Amniotic epithelial cell (primary cell): Measurements from ENCODE around the gene NRIP2.

Source experiments
- DNase-seq: peaks from one replicate; pipeline ENCODE4 v3.0.0-alpha.2; 2010; ENCODE audit warnings: low read depth

Gene NRIP2

DNA sequence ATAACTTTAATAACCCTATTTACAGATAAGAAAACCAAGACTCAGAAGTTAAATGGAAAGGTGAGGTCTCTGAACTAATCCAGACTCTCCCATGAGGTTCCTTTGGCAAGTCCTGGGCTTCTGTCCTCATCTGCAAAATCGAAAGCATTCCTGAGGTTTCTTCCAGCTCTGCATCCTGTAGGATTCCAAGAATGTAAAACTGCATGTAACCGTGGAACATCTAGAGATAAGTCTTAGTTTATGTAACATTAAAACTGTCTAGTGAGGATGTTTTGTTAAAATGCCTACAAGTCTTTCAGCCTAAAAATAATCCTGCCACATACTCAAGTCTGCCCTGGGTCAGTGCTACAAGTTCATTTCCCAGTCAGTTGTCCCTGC is 29.7 kb downstream of the NRIP2 start:
- DNase-seq, result peak; percentile 83

DNA sequence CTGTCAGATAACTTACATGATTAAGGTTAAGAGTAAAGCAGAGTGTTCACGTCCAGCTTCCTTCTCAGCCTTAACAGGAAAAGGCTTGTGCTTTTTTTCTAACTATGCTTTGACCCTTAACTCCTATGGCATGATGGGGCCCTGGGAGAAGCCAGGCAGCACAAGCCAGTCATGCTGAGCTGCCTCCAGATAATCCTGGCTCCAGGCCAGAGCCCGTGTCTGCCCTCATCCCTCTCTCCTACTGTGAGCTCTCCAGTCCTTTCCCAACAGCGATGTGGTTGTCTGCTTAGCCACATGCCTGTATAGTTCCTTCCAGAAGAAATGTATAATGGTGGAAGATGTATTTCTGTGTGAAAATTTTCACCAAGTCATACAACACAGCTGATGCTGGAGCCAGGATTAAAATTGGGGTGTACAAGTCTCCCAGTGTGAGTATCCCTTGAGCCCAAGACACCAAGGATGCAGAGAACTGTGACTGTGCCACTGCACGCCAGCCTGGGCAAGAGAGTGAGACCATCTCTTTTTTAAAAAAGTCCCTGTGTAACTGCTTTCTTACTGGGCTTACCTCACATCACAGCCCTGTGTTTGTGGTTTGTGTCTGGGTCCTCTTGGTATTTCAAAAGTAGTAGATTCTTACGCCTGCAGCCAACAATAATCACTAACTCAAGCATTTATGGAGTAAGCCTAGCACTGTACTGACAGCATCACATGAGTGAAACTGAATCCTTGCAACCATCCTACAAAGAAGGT is 30.3 kb downstream of the NRIP2 start:
- peak; percentile 93 for DNase-seq

DNA sequence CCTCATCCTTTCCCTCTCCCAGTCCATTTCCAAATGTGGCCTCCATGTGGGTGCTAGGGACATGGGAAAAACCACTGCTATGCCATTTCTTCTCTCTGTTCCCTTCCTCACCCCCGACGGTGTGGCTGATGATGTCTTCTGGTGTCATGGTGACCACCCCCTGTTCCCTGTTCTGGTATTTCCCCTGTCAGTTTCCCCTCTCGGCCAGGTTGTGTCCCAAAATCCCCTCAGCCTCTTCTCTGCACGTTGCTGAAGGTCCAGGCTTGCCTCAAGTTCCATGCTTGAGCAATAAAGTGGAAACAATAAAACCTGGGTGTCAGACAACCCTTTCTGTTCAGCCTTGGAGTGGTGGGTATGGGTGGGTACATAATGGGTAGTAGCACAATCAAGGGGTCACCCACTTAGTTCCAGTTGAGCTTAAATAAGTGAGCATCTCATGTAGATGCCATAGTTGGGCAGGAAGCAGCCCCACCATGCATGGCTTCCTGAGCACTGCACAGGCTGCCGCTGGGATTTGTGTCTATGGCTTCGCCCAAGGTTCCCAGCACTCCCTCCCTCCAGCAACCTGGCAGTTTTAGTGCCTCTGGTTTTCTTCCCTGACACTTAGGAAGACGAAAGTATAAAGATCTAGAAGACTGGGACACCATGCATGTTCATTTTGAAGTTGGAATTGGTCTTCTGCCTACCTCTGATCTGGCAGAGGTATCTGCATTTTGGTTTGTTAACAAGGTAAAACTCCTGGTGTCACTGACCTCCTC is 31.0 kb downstream of the NRIP2 start:
- DNase-seq, result no peak

DNA sequence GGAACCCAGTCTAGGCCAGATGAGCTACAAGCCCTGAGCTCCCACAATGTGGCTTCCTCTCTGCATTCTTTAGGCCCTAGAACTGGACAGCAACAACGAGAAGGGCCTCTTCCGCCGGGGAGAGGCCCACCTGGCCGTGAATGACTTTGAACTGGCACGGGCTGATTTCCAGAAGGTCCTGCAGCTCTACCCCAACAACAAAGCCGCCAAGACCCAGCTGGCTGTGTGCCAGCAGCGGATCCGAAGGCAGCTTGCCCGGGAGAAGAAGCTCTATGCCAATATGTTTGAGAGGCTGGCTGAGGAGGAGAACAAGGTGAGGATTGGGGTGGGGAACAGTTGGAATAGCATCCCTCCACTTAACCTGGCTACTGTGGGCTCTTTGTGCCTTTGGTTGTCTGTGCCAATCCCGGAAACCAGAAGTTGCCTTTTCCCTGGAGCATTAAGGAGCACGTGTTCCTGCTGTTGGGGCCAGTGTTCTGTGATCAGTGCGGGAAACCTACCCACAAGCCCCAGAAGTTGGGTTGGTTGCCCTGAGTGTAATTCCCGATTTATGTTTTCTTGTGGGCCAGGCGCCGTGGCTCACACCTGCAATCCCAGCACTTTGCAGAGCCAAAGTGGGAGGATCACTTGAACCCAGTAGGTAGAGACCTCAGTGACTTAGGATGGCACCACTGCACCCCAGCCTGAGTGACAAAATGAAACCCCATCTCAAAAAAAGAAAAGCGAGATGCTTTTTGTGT is 33.6 kb downstream of the NRIP2 start:
- no peak for DNase-seq

DNA sequence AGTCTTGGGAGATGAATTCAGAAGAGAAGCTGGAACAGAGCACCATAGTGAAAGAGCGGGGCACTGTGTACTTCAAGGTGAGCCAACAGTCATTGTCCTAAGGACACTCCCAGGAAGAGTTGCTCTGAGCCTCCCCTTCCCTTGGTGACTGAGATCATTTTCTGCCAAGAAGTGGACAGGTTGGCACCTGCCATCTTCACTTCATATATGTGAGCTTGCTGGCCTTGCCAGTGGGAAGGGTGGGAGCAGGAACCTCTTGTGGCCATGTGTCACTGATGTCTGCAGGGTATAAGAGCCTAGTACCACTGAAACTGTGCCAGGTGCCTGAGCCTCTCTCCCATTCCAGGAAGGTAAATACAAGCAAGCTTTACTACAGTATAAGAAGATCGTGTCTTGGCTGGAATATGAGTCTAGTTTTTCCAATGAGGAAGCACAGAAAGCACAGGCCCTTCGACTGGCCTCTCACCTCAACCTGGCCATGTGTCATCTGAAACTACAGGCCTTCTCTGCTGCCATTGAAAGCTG is 34.7 kb downstream of the NRIP2 start:
- no peak for DNase-seq

DNA sequence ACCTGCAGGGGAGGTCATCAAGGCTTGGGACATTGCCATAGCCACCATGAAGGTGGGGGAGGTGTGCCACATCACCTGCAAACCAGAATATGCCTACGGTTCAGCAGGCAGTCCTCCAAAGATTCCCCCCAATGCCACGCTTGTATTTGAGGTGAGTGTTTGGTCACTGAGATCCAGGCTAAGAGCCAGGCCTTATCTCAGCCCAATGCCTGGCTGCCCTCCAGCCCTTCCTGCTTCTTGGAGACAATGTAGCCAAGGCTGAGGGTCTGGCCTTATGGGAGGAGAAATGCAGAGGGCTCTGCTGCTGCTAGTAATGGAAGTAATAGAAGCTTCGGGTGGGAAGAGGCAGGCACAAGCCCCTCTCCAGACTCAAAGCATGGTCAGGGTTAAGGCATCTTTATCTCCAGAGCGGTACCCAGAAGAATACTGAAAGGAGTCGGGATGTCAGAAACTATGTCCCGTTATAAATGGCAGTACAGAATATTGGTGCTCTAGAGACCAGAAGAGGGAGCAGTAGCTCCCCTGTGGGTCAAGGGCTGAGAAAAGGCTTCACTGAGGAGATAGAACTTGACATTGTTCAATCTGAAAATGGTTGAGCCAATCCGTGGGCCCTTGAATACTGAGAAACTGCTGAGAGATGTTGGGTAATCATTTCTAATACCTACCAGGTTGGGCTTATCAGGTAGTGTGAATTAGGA is 37.0 kb downstream of the NRIP2 start:
- peak; percentile 27 for DNase-seq

DNA sequence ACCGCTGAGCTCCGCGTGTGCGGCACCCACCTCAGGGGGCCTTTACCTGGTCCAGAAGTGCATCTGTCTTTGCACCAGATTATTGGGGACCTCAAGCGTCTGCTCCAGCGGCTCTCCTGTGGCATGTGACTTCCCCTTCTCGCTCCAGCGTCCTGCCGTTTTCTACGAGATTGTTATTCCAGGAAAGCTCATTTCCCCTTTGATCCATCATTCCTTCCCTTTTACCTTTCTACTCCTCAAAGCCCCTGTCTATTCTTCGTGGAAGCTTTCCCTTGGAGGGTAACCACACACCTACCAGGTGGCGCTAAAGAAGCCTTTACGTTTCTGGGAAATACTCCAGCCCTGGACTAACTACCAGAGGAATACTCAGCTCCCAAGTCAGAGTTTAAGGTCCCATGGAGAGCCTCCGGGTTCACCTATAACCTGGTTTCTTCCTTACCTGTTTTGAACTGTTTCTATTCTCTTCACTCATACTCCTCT is 38.6 kb downstream of the NRIP2 start:
- DNase-seq, result no peak

DNA sequence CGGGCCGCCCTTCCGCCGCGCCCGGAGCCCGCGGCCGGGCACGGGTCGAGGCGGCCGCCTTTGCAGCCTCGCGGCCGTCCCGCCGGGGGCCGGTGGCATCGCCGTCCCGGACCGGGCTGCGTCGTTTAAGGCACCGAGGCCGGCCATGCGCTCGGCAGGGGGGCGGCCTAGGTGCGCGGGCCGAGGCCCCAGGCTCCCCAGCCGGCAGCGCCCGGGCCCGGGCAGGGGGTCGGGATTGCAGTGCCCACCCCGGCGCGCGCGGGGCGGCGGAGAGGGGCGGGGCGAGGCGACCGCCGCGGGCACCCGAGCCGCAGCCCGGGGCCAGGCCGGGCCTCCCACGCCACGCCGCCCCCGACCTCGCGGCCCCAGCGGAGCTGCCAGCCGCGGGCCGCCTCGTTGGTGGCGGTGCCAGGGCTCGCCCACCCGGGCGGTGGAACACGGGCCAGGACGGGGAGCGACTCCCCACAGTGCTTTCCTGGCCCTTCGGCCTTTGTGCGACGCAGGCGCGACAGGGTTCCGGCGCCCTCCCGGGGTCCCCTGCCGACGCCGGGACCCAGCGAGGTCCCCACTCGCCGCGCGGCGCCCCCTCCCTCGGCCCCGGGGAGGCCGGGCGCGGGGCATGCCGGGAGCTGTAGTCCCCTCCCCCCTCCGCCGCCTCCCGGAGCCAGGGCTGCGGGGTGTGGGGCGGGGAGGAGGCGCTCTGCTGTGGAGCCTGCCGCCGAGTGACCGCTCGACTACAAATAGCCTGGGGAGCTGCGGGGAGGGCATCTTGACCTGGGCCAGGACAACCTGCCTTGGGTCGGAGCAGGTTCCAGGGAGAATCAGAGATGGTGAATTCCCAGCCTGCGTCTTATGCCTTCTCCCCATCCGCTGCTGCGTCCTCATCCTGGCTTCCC is 39.3 kb downstream of the NRIP2 start:
- DNase-seq, result peak; percentile 32

DNA sequence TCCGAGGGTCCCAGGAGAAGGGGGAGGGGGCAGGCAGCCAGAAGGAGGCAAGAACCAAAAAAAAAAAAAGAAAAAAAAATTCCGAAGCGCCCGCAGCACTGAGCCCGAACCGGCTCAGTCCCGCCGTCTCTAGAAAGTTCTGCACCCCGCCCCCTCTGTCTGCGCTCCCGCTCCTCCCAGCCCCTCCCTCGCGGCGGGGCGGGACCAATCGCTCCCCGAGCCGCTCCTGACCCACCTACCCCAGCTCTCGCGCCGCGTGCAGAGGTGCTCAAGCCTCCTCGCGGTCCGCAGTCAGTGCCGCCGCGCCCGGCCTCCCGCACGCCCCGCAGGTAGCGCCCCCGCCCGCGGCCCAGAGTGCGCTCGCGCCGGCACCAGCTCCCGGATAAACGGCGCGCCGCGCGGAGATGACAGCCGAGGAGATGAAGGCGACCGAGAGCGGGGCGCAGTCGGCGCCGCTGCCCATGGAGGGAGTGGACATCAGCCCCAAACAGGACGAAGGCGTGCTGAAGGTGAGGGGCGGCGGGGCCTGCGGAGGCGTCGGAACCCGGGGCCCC is 40.0 kb downstream of the NRIP2 start, which contains the start of gene FKBP4:
FKBP4 (plus strand) TSS at position 235 of the 554 bp plus-strand sequence; CDS start at position 405, 170 bp downstream.
- peak; percentile 76 for DNase-seq

DNA sequence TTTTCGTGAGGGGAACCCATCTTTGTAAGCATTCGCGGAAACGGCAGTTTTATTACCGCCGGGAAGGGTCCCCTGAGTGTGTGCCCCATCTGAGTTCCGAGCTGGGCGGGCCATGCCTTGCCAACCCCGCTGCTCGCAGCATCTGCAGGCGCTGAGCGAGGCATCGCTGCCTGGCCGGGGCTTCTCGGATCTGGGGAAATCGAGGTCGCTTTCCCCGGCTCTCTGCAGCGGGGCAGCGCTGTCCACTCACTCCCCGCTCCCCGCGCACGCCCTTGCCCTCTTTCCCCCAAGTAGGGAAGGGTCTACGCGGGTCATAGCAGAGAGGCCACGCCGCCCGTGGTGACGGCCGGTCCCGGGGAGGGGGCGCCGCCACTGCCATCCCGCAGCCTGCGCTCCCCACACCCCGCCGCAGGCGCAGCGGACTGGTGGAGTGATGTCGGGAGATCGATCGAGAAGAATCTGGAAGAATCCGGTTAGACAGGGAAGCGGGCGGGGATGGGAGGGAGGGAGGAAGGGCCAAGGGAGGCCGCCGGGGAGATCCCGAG is 40.6 kb downstream of the NRIP2 start:
- no peak for DNase-seq

DNA sequence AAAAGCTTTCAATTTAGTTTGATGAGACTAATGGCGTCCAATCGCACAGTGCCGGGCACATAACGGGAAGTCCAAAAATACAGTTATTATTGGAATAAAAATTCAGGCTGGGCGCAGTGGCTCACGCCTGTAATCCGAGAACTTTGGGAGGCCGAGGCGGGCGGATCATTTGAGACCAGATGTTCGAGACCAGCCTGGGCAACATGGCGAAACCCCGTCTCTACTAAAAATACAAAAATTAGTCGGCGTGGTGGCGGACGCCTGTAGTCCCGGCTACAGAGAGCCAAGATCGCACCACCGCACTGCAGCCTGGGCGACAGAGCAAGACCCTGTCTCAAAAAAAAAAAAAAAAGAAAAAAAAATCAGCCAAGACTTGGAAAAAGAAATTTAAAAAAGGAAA is 41.3 kb downstream of the NRIP2 start:
- no peak for DNase-seq

DNA sequence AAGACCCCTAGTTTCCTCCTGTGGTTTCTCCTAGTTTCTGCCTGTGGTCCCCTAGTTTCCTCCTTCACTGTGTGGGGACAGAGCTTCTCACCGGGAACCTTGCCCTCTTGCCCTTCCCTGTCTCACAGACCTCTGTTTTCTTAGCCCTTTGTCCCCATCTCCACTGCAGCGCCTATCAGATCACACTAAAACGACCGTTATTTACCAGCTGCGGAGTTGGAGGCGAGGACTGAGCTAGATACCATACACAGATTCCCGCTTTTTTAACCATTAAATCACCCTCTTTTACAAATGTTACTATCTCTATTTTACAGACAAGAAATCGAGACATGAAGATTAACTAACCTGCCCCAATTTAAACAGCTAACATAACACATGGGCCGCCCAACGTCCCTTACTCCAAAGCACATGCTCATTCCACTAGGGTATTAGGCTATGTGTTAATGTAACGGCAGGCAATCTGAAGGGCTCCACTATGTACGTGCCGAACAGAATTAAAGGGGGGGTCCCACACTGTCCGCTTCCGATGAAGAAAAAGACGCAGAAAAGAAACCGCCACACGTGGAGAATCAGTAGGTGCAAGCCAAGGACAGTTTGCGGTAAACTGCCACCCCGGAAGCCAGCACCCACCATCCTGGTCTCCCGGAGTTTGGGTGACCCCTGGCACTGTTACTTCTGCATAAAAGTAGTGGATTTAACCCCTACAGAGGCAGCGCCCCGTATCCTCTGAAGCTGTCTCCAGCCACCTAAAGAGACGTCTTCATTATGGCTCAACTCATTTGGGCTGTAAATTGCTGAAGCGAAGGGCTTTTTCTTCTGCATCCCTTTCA is 41.9 kb downstream of the NRIP2 start:
- no peak for DNase-seq

DNA sequence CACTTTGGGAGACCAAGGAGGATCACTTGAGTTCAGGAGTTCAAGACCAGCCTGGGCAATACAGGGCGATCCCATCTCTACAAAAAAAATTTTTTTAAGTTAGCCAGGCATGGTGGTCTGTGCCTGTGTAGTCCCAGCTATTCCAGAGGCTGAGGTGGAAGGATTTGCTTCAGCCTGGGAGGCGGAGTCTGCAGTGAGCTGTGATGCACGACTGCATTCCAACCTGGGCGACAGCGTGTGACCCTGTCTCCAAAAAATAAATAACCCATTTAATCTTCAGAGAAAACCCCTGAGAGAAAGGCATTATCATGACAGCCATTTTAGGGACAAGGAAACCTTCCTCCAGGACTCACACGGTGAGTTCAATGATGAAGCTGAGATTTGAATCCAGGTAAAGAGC is 43.7 kb downstream of the NRIP2 start:
- no peak for DNase-seq

DNA sequence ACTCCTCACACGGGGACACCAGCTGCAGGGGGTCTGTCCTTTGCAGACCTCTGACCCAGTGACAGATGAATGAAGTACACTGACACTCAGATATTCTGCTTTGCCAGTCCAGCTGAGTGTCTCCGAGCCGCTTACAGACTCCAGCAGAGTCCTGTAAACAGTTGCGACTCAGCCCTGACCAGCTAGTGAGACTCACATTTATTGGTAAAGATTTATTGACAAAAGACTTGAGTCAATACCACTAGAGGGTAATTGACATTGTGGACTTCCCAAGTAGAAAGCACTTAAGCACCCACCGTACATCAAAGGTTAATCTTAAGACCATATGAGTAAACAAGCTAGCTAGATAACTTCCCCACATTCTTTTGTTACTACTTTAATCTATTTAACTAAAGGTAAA is 49.8 kb downstream of the NRIP2 start:
- DNase-seq, result no peak

DNA sequence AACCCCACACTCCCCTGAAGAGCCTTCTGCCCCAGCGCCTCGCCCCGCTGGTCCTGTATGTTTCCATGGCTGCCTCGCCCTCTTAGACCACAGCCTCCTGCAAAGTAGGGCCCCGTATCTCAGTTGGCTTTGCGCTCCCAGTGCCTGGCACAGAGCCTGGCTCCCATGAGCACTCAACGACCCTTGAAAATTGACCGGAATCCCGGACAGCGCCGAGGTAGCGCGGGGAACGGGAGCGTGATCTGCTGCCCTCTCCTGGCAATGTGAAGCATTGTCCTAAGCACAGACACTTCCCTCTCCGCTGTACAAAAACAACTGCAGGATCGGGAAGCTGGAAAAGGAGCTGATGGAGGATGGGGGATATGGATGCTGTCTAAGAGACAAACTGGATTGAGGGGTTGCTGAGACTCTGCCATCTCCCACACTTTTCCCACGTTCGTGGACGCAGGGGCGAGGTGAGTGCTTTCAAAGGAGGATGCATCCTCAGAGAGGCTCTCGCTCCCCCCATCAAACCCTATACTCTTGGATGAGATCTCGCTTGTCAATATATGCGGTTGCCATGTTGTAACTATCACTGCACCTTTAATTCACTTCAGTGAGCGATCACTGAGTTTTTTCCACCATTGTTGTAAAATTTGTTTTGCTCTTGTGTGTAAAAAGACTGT is 50.8 kb downstream of the NRIP2 start:
- DNase-seq, result peak; percentile 21

DNA sequence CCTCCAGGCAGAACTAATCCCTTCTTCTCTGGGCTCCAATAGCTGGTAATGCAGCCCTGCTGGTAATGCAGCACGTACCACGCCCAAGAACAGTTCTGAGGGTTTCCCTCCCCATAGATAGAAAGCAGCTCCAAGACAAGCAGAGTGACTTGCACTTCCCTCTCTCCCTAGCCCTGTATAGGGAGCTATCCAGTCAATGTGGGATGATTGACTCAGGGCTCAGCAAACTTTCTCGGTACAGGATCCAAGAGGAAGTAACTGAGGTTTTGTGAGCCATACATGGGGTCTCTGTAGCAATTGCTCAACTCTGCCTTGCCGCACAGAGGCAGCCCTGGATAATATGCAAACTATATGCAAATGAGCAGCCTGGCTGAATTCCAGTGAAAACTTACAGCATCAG is 55.6 kb downstream of the NRIP2 start:
- DNase-seq, result no peak

DNA sequence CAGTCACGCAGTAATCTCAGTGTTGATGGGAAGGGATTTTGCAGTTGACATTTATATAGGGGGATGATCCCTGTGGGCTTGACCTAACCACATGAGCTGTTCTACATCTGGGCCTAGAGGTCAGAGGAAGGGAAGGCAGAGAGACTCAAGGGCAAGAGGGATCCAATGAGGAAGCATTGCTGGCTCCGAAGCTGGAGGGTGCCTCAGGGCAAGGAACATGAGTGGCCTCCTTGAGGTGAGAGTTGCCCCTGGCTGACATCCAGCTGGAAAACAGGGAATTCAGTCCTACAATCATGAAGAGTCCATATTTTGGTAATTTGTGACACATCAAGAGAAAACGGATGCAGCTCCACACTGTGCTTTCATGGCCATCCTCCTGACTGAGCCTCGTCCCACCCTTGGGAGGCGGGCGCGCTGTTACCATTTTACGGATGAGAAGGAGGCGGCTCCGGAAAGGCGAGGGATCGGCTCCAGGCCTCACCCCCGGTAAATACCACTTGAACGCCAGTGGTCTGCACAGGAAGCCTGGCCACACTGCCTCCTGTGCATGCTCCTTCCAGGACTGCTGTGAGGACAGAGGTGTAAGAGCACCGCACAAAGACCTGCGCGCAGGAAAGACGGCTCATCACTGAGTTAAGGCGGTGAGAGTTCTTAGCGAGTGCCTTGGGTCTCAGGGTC is 58.6 kb downstream of the NRIP2 start:
- no peak for DNase-seq

DNA sequence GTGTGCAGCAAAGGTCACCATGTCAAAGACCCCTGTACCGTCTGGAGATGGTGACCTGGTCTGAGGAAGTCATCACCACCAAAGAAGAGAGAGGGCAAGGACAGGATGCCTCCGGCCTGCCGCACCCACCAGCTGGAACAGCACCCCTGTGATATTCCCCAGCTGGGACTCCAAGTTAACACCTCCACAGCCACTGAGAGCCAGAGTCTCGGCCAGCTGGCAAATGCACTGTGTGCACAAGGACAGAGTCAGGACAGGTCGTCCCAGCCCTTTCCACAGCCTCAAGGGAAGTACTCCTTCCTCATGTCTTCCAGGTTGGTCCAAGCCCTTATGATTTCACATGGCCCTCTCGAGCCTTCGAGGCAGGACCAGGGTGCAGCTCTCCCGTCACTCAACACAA is 59.4 kb downstream of the NRIP2 start:
- no peak for DNase-seq
